Mesendoderm (in vitro differentiated cells): ENCODE measurements around the gene SPDYE1.
"Not testable (repeated sequence)": the region's sequence is repeated elsewhere in the genome, so short reads cannot be mapped to it uniquely, and the experiment has no call there.

Source experiments
- DNase-seq: peaks from one replicate; pipeline ENCODE4 v3.0.0; 2013
- H2AK5ac ChIP-seq: 2 replicates; pipeline ENCODE4 v1.6.1; 2013; ENCODE audit warnings: low read length, inconsistent platforms
- H2BK120ac ChIP-seq: 2 replicates; pipeline ENCODE4 v1.6.1; 2013; ENCODE audit warnings: low read depth, mild to moderate bottlenecking, low read length, moderate library complexity, mixed read lengths
- H2BK15ac ChIP-seq: replicated peaks from 2 replicates; pipeline ENCODE4 v1.6.1; 2013; ENCODE audit warnings: low read depth, mild to moderate bottlenecking, moderate library complexity
- H2BK5ac ChIP-seq: 2 replicates; pipeline ENCODE4 v1.6.1; 2013; ENCODE audit warnings: low read length, inconsistent platforms
- H3K18ac ChIP-seq: 2 replicates; pipeline ENCODE4 v1.6.1; 2013; ENCODE audit warnings: mild to moderate bottlenecking, low read length, mixed read lengths
- H3K23ac ChIP-seq: one replicate; pipeline ENCODE4 v1.6.1; 2013; ENCODE audit warnings: low read length
- H3K27ac ChIP-seq: 2 replicates; pipeline ENCODE4 v1.5.1; 2013; ENCODE audit warnings: low read depth, mild to moderate bottlenecking, inconsistent platforms, low read length, moderate library complexity
- H3K27me3 ChIP-seq: 2 replicates; pipeline ENCODE4 v1.6.1; 2013; ENCODE audit warnings: low read length, control low read depth, mild to moderate bottlenecking, inconsistent platforms; ENCODE audit not compliant: insufficient read depth, poor library complexity
- H3K36me3 ChIP-seq: 2 replicates; pipeline ENCODE4 v1.6.1; 2013; ENCODE audit warnings: low read length, inconsistent platforms; ENCODE audit not compliant: control insufficient read depth, insufficient read depth
- H3K4ac ChIP-seq: one replicate; pipeline ENCODE4 v1.6.1; 2013; ENCODE audit warnings: low read depth, mild to moderate bottlenecking, low read length, moderate library complexity
- H3K4me1 ChIP-seq: 2 replicates; pipeline ENCODE4 v1.6.1; 2013; ENCODE audit warnings: low read depth, low read length, inconsistent platforms; ENCODE audit not compliant: control insufficient read depth
- H3K4me2 ChIP-seq: 2 replicates; pipeline ENCODE4 v1.6.1; 2013; ENCODE audit warnings: low read length
- H3K4me3 ChIP-seq: 2 replicates; pipeline ENCODE4 v1.5.1; 2013; ENCODE audit warnings: mild to moderate bottlenecking, low read length
- H3K56ac ChIP-seq: one replicate; pipeline ENCODE4 v1.6.1; 2013; ENCODE audit warnings: low read length
- H3K79me1 ChIP-seq: 2 replicates; pipeline ENCODE4 v1.6.1; 2013; ENCODE audit warnings: low read length, inconsistent platforms
- H3K79me2 ChIP-seq: 2 replicates; pipeline ENCODE4 v1.6.1; 2013; ENCODE audit warnings: mild to moderate bottlenecking, low read length; ENCODE audit not compliant: control insufficient read depth, insufficient read depth
- H3K9ac ChIP-seq: 2 replicates; pipeline ENCODE4 v1.6.1; 2013; ENCODE audit warnings: low read length, inconsistent platforms
- H4K5ac ChIP-seq: one replicate; pipeline ENCODE4 v1.6.1; 2013; ENCODE audit warnings: low read length
- H4K8ac ChIP-seq: one replicate; pipeline ENCODE4 v1.6.1; 2013; ENCODE audit warnings: low read depth, mild to moderate bottlenecking, control low read depth, low read length, moderate library complexity
- WGBS: extraction: QIAGEN DNeasy Blood & Tissue Kit; methylation state at CpG from one replicate; pipeline ENCODE4 v1.1.7; 2013; ENCODE audit warnings: low lambda C conversion rate, missing lambda C conversion rate; ENCODE audit not compliant: insufficient coverage; ENCODE audit errors: extremely low coverage; 5-methylcytosine and 5-hydroxymethylcytosine counted together

Gene SPDYE1

DNA sequence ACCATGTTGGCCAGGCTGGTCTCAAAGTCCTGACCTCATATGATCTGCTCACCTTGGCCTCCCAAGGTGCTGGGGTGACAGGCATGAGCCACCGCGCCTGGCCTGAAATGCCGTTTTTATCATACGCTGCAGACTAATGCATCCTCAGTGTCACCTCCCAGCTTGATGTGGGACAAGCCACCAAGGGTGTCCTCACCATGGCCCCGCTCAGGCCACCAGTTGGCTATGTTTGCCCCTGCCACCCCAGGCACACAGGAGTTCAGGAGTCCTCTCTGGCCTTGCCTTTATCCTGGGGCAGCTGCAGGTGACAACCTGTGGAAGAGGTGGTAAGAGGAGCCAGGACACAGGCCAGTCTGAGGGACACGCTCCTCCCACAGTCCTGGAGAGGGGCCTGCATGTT lies 3.0 kb upstream of the SPDYE1 start:
- H3K4me2 ChIP-seq, H3K27me3 ChIP-seq: not testable (repeated sequence)
- WGBS, result no CpG with 5 or more reads among the region's 6 CpGs

DNA sequence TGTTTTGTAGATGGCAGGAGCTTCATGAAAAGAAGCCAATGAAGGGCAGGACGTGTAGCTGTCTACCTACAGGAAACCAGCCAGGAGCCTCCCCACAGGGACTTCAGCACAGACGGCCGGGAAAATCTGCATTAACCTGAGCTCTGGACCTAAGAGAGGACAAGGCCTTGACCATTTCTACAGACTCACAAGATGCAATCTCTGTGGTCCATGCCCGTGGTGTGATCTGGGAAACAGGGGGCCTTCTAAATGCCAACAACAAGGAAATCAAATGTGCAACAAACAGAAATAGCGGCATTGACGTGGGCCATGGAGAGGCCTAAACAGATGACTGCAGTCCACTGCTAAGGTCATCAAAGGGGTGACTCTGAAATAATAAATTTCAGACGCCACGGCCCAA lies 14.4 kb downstream of the SPDYE1 start:
- not testable (repeated sequence) for H4K5ac ChIP-seq, H3K4ac ChIP-seq, H3K56ac ChIP-seq, H2BK120ac ChIP-seq, H3K23ac ChIP-seq, H3K18ac ChIP-seq, H3K36me3 ChIP-seq, H3K27ac ChIP-seq, H3K27me3 ChIP-seq, H2BK5ac ChIP-seq, H2BK15ac ChIP-seq, H3K79me1 ChIP-seq, H3K9ac ChIP-seq, H2AK5ac ChIP-seq, H3K4me1 ChIP-seq, H3K79me2 ChIP-seq, H4K8ac ChIP-seq, H3K4me3 ChIP-seq, H3K4me2 ChIP-seq, DNase-seq
- no CpG with 5 or more reads among the region's 8 CpGs for WGBS

More for the DNA sequence above, 3.0 kb upstream of the SPDYE1 start:
- H3K4me1 ChIP-seq, H3K4ac ChIP-seq, H4K5ac ChIP-seq, H3K79me1 ChIP-seq, H3K27ac ChIP-seq, H3K23ac ChIP-seq, H2BK120ac ChIP-seq, H2AK5ac ChIP-seq, H3K56ac ChIP-seq, H3K4me3 ChIP-seq, H4K8ac ChIP-seq, H3K79me2 ChIP-seq, H3K36me3 ChIP-seq, DNase-seq, H2BK5ac ChIP-seq, H3K18ac ChIP-seq, H3K9ac ChIP-seq, H2BK15ac ChIP-seq: not testable (repeated sequence)

DNA sequence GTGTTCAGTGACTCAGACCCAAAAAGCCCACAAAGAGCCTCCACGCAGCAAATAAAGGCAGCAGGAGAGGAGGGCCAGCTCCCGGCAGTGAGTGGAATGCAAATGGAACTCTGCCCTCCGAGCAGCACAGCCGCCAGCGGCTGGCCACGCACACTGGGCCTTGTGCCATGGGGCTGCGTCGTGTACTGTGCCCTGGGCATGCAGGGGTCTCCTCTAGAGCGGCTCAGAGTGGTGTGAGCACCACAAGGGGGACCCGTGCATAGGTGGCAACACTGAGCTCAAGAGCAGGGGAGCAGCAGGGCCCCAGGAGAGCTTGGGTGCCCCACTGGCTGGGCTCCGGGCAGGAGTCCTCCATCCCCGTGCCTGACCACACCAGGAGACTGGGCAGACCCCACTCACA lies 17.4 kb downstream of the SPDYE1 start:
- DNase-seq, H3K23ac ChIP-seq, H3K79me2 ChIP-seq, H3K18ac ChIP-seq, H3K4ac ChIP-seq, H2AK5ac ChIP-seq, H2BK15ac ChIP-seq, H3K27me3 ChIP-seq, H3K4me3 ChIP-seq, H3K79me1 ChIP-seq, H3K56ac ChIP-seq, H3K9ac ChIP-seq, H3K4me2 ChIP-seq, H2BK5ac ChIP-seq, H3K36me3 ChIP-seq, H2BK120ac ChIP-seq, H4K5ac ChIP-seq, H4K8ac ChIP-seq, H3K4me1 ChIP-seq, H3K27ac ChIP-seq: not testable (repeated sequence)
- no CpG with 5 or more reads among the region's 12 CpGs for WGBS

DNA sequence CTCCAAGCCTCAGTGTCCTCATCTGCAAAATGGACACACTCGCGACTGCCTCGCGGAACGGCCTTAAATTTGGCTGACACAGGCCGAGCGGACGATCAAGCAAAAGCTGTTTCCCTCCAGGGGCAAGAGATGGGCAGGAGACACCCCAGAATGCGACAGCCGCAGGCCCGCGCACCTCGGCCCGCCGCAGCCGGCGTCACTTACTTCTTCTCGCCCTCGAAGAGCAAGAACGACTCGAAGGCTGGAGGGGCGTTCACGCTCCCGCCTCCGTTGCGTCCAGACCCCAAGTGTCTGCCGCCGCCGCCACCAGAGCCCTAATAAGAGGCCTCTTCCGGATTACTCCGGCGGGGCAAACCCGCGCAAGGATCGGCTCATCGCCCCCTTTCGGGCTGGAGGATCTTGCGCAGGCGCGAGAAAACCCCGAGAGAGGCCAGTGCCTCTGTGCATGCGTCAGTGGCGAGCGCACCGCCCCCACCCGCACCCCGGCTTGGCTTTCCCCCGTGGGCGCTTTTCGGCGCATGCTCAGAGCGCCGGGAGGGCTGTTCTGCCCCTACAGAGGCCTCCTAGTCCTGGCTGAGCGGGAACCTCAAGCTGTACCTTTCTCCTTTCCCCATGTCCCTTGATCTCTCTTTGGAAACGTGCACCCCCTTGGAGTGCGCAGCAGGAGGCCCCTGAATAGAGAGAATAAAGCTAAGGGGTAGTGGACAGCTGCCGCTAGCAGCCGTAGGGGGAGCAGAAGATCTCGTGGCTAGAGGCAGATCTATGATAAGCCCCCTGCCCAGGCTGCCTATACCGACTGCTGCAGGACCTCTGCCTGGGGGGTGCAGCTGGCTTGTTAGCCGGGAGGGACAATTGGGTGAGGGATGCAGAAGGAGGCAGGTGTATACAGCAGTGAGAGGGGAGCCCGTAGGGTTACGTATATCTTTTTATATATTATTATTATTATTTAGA lies 21.4 kb downstream of the SPDYE1 start:
- not testable (repeated sequence) for H3K4me2 ChIP-seq, H3K23ac ChIP-seq, H3K79me1 ChIP-seq, H2BK120ac ChIP-seq, H3K4me1 ChIP-seq, H3K4ac ChIP-seq, H3K79me2 ChIP-seq, H2BK5ac ChIP-seq, H4K8ac ChIP-seq, H3K27me3 ChIP-seq, H2AK5ac ChIP-seq, H2BK15ac ChIP-seq, H4K5ac ChIP-seq, H3K27ac ChIP-seq, H3K18ac ChIP-seq, H3K36me3 ChIP-seq
- peak; percentile 96 for DNase-seq
- Histone ChIP-seq H3K4me3 (peak overlapping the region; percentile 74), H3K56ac (peak overlapping the region; percentile 84), H3K9ac (peak overlapping the region; percentile 74)
- no CpG with 5 or more reads among the region's 63 CpGs for WGBS

DNA sequence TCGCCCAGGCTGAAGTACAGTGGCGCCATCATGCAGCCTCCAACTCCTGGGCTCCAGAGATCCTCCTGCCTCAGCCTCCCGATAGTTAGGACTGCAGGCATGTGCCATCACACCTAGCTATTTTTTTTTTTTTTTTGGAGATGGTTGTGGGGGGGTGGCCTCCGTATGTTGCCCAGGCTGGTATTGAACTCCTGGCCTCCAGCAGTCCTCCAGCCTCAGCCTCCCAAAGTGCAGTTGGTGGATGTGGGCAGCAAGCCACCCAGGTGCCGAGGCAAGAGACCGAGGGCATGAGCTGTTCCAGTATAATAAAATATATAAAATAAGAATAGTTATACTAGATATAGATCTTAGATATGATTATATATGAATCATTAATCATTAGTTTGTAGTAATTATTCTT lies 22.1 kb downstream of the SPDYE1 start:
- H3K56ac ChIP-seq, H2AK5ac ChIP-seq, H4K8ac ChIP-seq, H2BK15ac ChIP-seq, H3K4me1 ChIP-seq, H4K5ac ChIP-seq, H3K9ac ChIP-seq, H3K4me2 ChIP-seq, H3K79me2 ChIP-seq, H3K27ac ChIP-seq, H3K23ac ChIP-seq, H3K4ac ChIP-seq, H3K79me1 ChIP-seq, H3K18ac ChIP-seq, H3K36me3 ChIP-seq, H3K27me3 ChIP-seq, H3K4me3 ChIP-seq, H2BK120ac ChIP-seq, DNase-seq, H2BK5ac ChIP-seq: not testable (repeated sequence)
- WGBS, result no CpG with 5 or more reads among the region's 6 CpGs

DNA sequence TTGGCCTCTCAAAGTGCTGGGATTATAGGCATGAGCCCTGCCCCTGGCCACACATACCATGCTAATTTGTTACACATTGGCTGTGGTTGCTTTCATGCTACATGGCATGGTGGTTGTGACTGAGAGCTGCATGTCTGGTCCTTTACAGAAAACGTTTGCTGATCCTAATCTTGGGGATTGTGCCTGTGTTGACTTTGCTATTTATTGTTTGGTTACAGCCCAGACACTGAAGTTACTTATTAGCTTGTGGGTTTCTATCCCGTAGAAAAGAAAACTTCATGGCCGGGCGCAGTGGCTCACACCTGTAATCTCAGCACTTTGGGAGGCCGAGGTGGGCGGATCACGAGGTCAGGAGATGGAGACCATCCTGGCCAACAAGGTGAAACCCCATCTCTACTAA lies 24.4 kb downstream of the SPDYE1 start:
- no CpG with 5 or more reads among the region's 7 CpGs for WGBS
- not testable (repeated sequence) for H3K4me2 ChIP-seq, H3K27me3 ChIP-seq, DNase-seq, H4K5ac ChIP-seq, H3K4me3 ChIP-seq, H3K9ac ChIP-seq, H3K36me3 ChIP-seq, H3K79me1 ChIP-seq, H2AK5ac ChIP-seq, H3K4me1 ChIP-seq, H2BK15ac ChIP-seq, H3K4ac ChIP-seq, H4K8ac ChIP-seq, H3K56ac ChIP-seq, H3K27ac ChIP-seq, H3K79me2 ChIP-seq, H2BK5ac ChIP-seq, H3K18ac ChIP-seq, H3K23ac ChIP-seq, H2BK120ac ChIP-seq
